GM23338 (cell line): ENCODE data around the gene GTF2H4. TPM values are rescaled to one million over a fixed set of nuclear protein-coding genes. Genes with fewer than 3 reads are reported as not detected.
A peak's percentile ranks its signal among the peaks of the same experiment; 100 is the strongest.

Experiments used
- ATAC-seq: fragments of 200-7000 bp; cut with Tn5 transposase; 3 replicates; pipeline ENCODE4 v1.9.1; 2020
- DNase-seq: peaks from one replicate; pipeline ENCODE4 v3.0.0-alpha.2; 2015; ENCODE audit warnings: low spot score
- H2AFZ ChIP-seq: fragments of 200-600 bp; sonication (generic); 2 replicates; pipeline ENCODE4 v1.8.0; 2016; ENCODE audit warnings: antibody characterized with exemption, mild to moderate bottlenecking, moderate library complexity
- H3F3A ChIP-seq: fragments of 200-600 bp; sonication (generic); replicated peaks from 2 replicates; pipeline ENCODE4 v1.8.0; 2017; ENCODE audit warnings: antibody characterized with exemption, mixed run types, low read depth
- H3K27ac ChIP-seq: fragments of 200-600 bp; sonication (generic); 2 replicates; pipeline ENCODE4 v1.6.1; 2016; ENCODE audit warnings: low read depth
- H3K27me3 ChIP-seq: fragments of 200-600 bp; sonication (generic); 2 replicates; pipeline ENCODE4 v1.8.0; 2016; ENCODE audit warnings: mild to moderate bottlenecking, mixed run types, moderate library complexity; ENCODE audit not compliant: insufficient read depth
- H3K36me3 ChIP-seq: fragments of 200-600 bp; sonication (generic); 2 replicates; pipeline ENCODE4 v1.8.0; 2016; ENCODE audit warnings: mild to moderate bottlenecking; ENCODE audit not compliant: insufficient read depth
- H3K4me1 ChIP-seq: fragments of 200-600 bp; sonication (generic); 2 replicates; pipeline ENCODE4 v1.8.0; 2016; ENCODE audit warnings: mild to moderate bottlenecking, moderate library complexity; ENCODE audit not compliant: insufficient read depth
- H3K4me2 ChIP-seq: fragments of 200-600 bp; sonication (generic); 2 replicates; pipeline ENCODE4 v1.7.1; 2017; ENCODE audit warnings: mixed run types
- H3K4me3 ChIP-seq: fragments of 200-600 bp; sonication (generic); 2 replicates; pipeline ENCODE4 v1.6.1; 2016; ENCODE audit warnings: mixed run types
- H3K79me2 ChIP-seq: fragments of 200-600 bp; sonication (generic); replicated peaks from 2 replicates; pipeline ENCODE4 v1.8.0; 2017; ENCODE audit warnings: mild to moderate bottlenecking; ENCODE audit not compliant: insufficient read depth
- H3K9me2 ChIP-seq: fragments of 200-600 bp; sonication (generic); 2 replicates; pipeline ENCODE4 v1.8.0; 2017; ENCODE audit not compliant: insufficient read depth
- H4K20me1 ChIP-seq: fragments of 200-600 bp; sonication (generic); replicated peaks from 2 replicates; pipeline ENCODE4 v1.8.0; 2017; ENCODE audit warnings: mild to moderate bottlenecking; ENCODE audit not compliant: insufficient read depth
- H3K27ac Mint-ChIP-seq: 2 replicates; pipeline ENCODE4 v1.8.0; 2020; ENCODE audit warnings: inconsistent platforms, mild to moderate bottlenecking, moderate library complexity, mixed read lengths
- H3K27me3 Mint-ChIP-seq: 3 replicates; pipeline ENCODE4 v1.8.0; 2022; ENCODE audit warnings: low read depth, mild to moderate bottlenecking, moderate library complexity, mixed read lengths, inconsistent platforms; ENCODE audit not compliant: insufficient read depth, poor library complexity
- H3K36me3 Mint-ChIP-seq: 3 replicates; pipeline ENCODE4 v1.8.0; 2021; ENCODE audit warnings: low read depth, mild to moderate bottlenecking, inconsistent platforms, moderate library complexity, mixed read lengths
- H3K4me1 Mint-ChIP-seq: 3 replicates; pipeline ENCODE4 v1.8.0; 2020; ENCODE audit warnings: mild to moderate bottlenecking, inconsistent platforms, mixed read lengths
- H3K4me3 Mint-ChIP-seq: 3 replicates; pipeline ENCODE4 v1.8.0; 2021; ENCODE audit warnings: moderate library complexity, mild to moderate bottlenecking, inconsistent platforms, mixed read lengths
- H3K9me3 Mint-ChIP-seq: 3 replicates; pipeline ENCODE4 v1.8.0; 2020; ENCODE audit warnings: moderate library complexity, mild to moderate bottlenecking, inconsistent platforms, mixed read lengths
- CTCF ChIP-seq, 2 experiments: fragments of 200-600 bp in 1 of 2; sonication (generic) in 1 of 2; conservative IDR thresholded peaks; 2 replicates each; pipeline versions ENCODE4 v1.5.1 to v1.6.1; 2016 to 2017; ENCODE audit warnings: antibody characterized with exemption in 2 of 2, low read depth in 2 of 2, mild to moderate bottlenecking in 2 of 2, moderate library complexity in 1 of 2
- ETS1 ChIP-seq: IDR thresholded peaks from 2 replicates; pipeline ENCODE4 v1.6.1; 2016; ENCODE audit warnings: antibody characterized with exemption
- EZH2 ChIP-seq: fragments of 200-600 bp; sonication (generic); IDR thresholded peaks from one replicate; pipeline ENCODE4 v1.8.0; 2017; ENCODE audit warnings: antibody characterized with exemption, mild to moderate bottlenecking, low read depth; ENCODE audit not compliant: unreplicated experiment
- EZH2phosphoT487 ChIP-seq: fragments of 200-600 bp; sonication (generic); IDR thresholded peaks from one replicate; pipeline ENCODE4 v1.8.1; 2018; ENCODE audit warnings: antibody characterized with exemption; ENCODE audit not compliant: unreplicated experiment
- NANOG ChIP-seq: IDR thresholded peaks from 2 replicates; pipeline ENCODE4 v1.6.1; 2016; ENCODE audit warnings: antibody characterized with exemption, borderline replicate concordance
- POLR2AphosphoS5 ChIP-seq: IDR thresholded peaks from 2 replicates; pipeline ENCODE4 v1.6.1; 2016; ENCODE audit warnings: antibody characterized with exemption, low read depth
- REST ChIP-seq: IDR thresholded peaks from one replicate; pipeline ENCODE4 v1.6.1; 2018; ENCODE audit warnings: antibody characterized with exemption; ENCODE audit not compliant: unreplicated experiment
- STAT1 ChIP-seq: IDR thresholded peaks from one replicate; pipeline ENCODE4 v1.6.1; 2016; ENCODE audit warnings: antibody characterized with exemption; ENCODE audit not compliant: unreplicated experiment
- ZNF114 ChIP-seq: fragments of 250-450 bp; sonication (Bioruptor Pico); IDR thresholded peaks from 2 replicates; pipeline ENCODE4 v1.5.0; 2020; ENCODE audit warnings: mild to moderate bottlenecking, moderate library complexity
- ZNF331 ChIP-seq: fragments of 250-450 bp; sonication (Bioruptor Pico); IDR thresholded peaks from 2 replicates; pipeline ENCODE4 v1.5.0; 2020; ENCODE audit warnings: low read depth, mild to moderate bottlenecking, moderate library complexity
- polyA plus RNA-seq: library from polyadenylated mRNA; unstranded; fragments of >200 nt; fragmentation: Nextera tagmentation; extraction: Ambion mirVana; gene quantifications from 2 replicates; pipeline ENCODE4 v1.2.1, GENCODE V29; 2016
- total RNA-seq: library from RNA; depleted of rRNA; stranded (reverse); fragments of >200 nt; shearing (Covaris generic); gene quantifications from 2 replicates; pipeline ENCODE4 v1.2.3, GENCODE V29; 2014

GTF2H4 gene
- total and polyA plus RNA-seq, 2 experiments from 2014 or later, result 14.8 to 32.6 TPM

- peak overlapping the region; percentile 32; the same call in 1 of the 3 replicates for H3K4me3 Mint-ChIP-seq
- Histone ChIP-seq H3K9me2 (peaks cover 20% of the 10 kb centered on the region), H3K4me2 (0 out of 2 replicates have a peak overlapping the region, but pooled peaks have one; percentile 16)
Observed at GRCh38 chr6:30877419-30878262, 30.4 kb upstream of the GTF2H4 start.

GRCh38 chr6:30879684-30880427, 28.2 kb upstream of the GTF2H4 start:
- H3K4me3 ChIP-seq, result peak overlapping the region; percentile 92; the same call in 1 of the 2 replicates
- peaks cover 59% of the 10 kb centered on the region for H3K4me1 Mint-ChIP-seq
- no peak for ATAC-seq
- H3K4me1 ChIP-seq, result peaks cover 39% of the 10 kb centered on the region
- H3K27me3 Mint-ChIP-seq, result peaks cover 29% of the 10 kb centered on the region
- peak overlapping the region; percentile 100 for H3K4me2 ChIP-seq
- H3K36me3 Mint-ChIP-seq, result peaks cover 8% of the 10 kb centered on the region
- H3K27me3 ChIP-seq, result no peaks in the 10 kb centered on the region
- no peaks in the 10 kb centered on the region for H3K36me3 ChIP-seq
- peaks cover 4% of the 10 kb centered on the region; the same call in 2 of the 3 replicates for H3K9me3 Mint-ChIP-seq
- H4K20me1 ChIP-seq, result no peaks in the 10 kb centered on the region
- H3K4me3 Mint-ChIP-seq, result peak overlapping the region; percentile 79
- no peak overlapping the region for H3K27ac Mint-ChIP-seq
- peak overlapping the region; percentile 97 for H3K27ac ChIP-seq
- H3F3A ChIP-seq, result peaks cover 29% of the 10 kb centered on the region
- H3K79me2 ChIP-seq, result peaks cover 20% of the 10 kb centered on the region
- peak overlapping the region; percentile 15 for H2AFZ ChIP-seq
- peaks cover 10% of the 10 kb centered on the region; the same call in 1 of the 2 replicates for H3K9me2 ChIP-seq
- no peak for DNase-seq
- TF ChIP-seq REST (no peak), EZH2phosphoT487 (no peak), POLR2AphosphoS5 (no peak), EZH2 (no peak), ZNF331 (CRISPR knock-in tag) (no peak), ETS1 (no peak), CTCF (conservative IDR thresholded peaks at IDR 0.05; ENCODE audit: low read depth in 2 of 2) (no peak), ZNF114 (no peak), NANOG (no peak)

More at GRCh38 chr6:30877419-30878262, 30.4 kb upstream of the GTF2H4 start:
- Histone ChIP-seq H3K27me3 (no peaks in the 10 kb centered on the region), H3F3A (peaks cover 20% of the 10 kb centered on the region), H2AFZ (peak overlapping the region; percentile 1), H3K79me2 (peaks cover 7% of the 10 kb centered on the region; the same call in 1 of the 2 replicates), H3K4me3 (no peak overlapping the region), H3K27ac (no peak overlapping the region), H4K20me1 (no peaks in the 10 kb centered on the region), H3K4me1 (peaks cover 31% of the 10 kb centered on the region), H3K36me3 (no peaks in the 10 kb centered on the region)
- Mint-ChIP-seq H3K9me3 (peaks cover 14% of the 10 kb centered on the region), H3K27me3 (peaks cover 26% of the 10 kb centered on the region), H3K27ac (peak overlapping the region; percentile 78; the same call in 1 of the 2 replicates), H3K36me3 (peaks cover 20% of the 10 kb centered on the region), H3K4me1 (peaks cover 49% of the 10 kb centered on the region)
- peak; percentile 96 for TF ChIP-seq CTCF (conservative IDR thresholded peaks at IDR 0.05; ENCODE audit: low read depth in 2 of 2)
- no peak for TF ChIP-seq STAT1
- ATAC-seq (peak; percentile 42), DNase-seq (peak; percentile 97)
